Measurements from ENCODE around the gene MIDN. TPM values are rescaled to one million over a fixed set of nuclear protein-coding genes. Genes with fewer than 3 reads are reported as not detected.

MIDN gene
- total and polyA plus RNA-seq, 2 experiments from 2014 or later: 4.0 to 9.4 TPM

DNA sequence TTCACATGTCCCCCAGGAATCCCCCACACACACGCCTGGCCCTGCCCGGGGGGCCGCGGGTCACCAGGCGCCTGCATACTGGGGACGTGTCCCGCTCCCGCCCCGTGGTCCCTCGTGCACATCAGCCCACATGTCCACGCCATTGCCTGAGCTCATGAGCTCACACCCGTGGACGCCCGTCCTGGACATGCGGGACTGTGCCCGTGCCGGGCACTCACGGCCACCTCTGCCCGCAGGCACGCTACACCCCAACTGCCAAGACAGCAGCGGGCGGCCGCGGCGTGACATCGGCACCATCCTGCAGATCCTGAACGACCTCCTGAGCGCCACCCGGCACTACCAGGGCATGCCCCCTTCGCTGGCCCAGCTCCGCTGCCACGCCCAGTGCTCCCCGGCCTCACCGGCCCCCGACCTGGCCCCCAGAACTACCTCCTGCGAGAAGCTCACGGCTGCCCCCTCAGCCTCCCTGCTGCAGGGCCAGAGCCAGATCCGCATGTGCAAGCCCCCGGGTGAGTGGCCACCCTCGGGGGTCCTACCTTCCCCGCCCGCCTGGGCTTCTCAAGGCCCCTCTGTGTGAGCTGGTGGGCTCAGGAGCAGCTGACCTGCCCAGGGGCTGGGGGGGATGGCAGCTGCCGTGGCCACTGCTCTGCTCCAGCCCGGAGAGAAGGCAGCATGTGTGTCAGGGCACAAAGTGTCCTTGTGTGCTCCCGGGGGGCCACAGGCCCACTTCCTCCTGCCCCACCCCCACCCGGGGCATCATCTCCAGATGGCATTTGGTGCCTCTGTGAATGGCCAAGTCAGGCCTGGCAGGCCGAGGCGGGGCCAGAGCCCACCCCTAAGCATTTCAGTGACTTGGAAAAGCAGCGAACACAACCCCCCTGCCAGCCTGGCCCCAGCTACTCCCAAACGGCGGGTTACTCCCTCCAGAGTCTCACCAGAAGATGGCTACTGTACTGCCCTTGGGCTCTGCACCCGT, 7.1 kb downstream of the MIDN start:
- H3K4me2 ChIP-seq (ENCODE audit: unreplicated experiment): no peak overlapping the region
- H3K9ac ChIP-seq: peak overlapping the region; percentile 99

DNA sequence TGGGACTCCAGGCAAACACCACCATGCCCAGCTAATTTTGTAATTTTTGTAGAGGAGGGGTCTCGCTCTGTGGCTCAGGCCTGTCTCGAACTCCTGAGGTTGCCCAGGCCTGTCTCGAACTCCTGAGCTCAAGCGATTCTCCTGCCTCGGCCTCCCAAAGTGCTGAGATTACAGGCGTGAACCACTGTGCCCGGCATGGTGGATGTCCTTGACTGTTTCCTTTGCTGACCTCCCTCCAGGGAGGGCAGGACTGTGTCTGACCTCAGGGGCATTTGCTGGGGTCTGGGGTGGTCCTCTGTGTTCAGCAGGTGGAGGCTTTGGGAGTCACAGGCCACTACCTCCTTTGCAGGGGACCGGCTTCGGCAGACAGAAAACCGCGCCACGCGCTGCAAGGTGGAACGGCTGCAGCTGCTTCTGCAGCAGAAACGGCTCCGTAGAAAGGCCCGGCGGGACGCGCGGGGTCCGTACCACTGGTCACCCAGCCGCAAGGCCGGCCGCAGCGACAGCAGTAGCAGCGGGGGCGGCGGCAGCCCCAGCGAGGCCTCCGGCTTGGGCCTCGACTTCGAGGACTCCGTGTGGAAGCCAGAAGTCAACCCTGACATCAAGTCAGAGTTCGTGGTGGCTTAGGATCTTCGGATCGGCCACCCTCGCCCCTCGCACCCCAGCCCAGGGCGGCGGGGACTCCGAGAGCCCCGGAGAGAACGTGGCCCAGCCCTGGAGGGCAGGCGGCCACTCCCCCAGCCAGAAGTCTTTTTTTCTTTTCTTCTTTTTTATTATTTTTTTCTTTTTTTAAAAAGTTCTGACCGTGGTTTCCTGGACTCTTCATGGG, 8.5 kb downstream of the MIDN start:
- H3K9ac ChIP-seq: peak overlapping the region; percentile 94
- peaks cover 35% of the 10 kb centered on the region for H3K36me3 ChIP-seq (ENCODE audit: low read depth)

More for the DNA sequence above, 7.1 kb downstream of the MIDN start:
- Histone ChIP-seq H2AFZ (no peak overlapping the region), H3F3A (ENCODE audit: insufficient read depth) (peaks cover 45% of the 10 kb centered on the region), H3K27ac (peak overlapping the region; percentile 98), H3K4me3 (no peak overlapping the region), H3K9me3 (ENCODE audit: low read depth) (no peaks in the 10 kb centered on the region), H3K4me1 (ENCODE audit: insufficient read depth) (peaks cover 38% of the 10 kb centered on the region), H3K27me3 (replicated peaks; ENCODE audit: insufficient read depth) (no peaks in the 10 kb centered on the region), H4K20me1 (ENCODE audit: insufficient read depth) (no peaks in the 10 kb centered on the region), H3K36me3 (ENCODE audit: low read depth) (peaks cover 40% of the 10 kb centered on the region), H3K9me2 (ENCODE audit: insufficient read depth) (no peaks in the 10 kb centered on the region), H3K79me2 (ENCODE audit: insufficient read depth) (peaks cover 69% of the 10 kb centered on the region)
- peak; percentile 31 for DNase-seq
- in situ Hi-C loops (cut with MboI): no loop called here
- TF ChIP-seq EZH2 (IDR thresholded peaks at IDR 0.05; ENCODE audit: insufficient read depth, poor library complexity, severe bottlenecking) (no peak), EZH2phosphoT487 (IDR thresholded peaks at IDR 0.05; ENCODE audit: insufficient read depth, low read depth) (no peak)
- WGBS, 2 experiments (ENCODE audit: low coverage in 1 of 2, low lambda C conversion rate in 2 of 2, missing lambda C conversion rate in 2 of 2): 86 to 88% methylated on average over 19 to 50 of the region's 52 CpGs

DNA sequence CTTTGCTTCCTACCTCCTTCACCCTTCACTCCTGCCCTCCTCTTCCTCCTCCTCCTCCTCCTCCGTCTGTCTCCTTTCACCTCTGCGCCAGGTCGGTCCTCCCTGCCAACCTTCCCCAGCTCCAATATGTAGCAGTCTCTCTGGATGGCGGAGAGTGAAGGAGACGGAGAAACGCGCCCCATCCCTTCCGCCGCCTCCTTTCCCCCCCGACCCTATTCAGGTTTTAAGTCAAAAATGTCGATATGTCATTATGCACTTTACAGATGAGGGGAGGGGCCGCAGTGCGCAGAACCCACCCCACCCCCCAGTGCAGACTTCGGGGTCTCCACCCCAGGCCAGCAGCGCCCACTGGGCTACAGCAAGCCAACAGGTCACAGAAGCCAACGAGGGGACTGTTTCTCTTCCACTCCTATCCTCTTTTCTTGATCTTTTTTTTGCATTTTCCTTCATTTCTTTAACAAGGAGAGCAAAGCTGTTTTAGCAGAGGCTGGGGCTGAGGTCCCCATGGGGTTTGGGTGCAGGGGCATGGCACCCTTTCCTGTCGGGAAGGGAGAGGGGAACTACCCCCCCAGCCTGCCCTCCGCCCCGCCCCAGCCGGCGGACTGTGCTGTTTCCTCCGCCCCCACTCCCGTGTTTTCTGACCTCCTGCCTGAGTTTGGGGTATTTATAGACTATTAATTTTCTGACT, 9.2 kb downstream of the MIDN start:
- Histone ChIP-seq H3K4me1 (ENCODE audit: insufficient read depth) (peaks cover 52% of the 10 kb centered on the region), H3K9me2 (ENCODE audit: insufficient read depth) (no peaks in the 10 kb centered on the region), H3K4me3 (no peak overlapping the region), H3K4me2 (ENCODE audit: unreplicated experiment) (peak overlapping the region; percentile 36), H3K79me2 (ENCODE audit: insufficient read depth) (peaks cover 50% of the 10 kb centered on the region), H3K36me3 (ENCODE audit: low read depth) (peaks cover 35% of the 10 kb centered on the region), H3K27ac (peak overlapping the region; percentile 98), H3K9ac (peak overlapping the region; percentile 94), H3F3A (ENCODE audit: insufficient read depth) (peaks cover 45% of the 10 kb centered on the region), H4K20me1 (ENCODE audit: insufficient read depth) (no peaks in the 10 kb centered on the region), H3K9me3 (ENCODE audit: low read depth) (no peaks in the 10 kb centered on the region), H3K27me3 (replicated peaks; ENCODE audit: insufficient read depth) (no peaks in the 10 kb centered on the region), H2AFZ (no peak overlapping the region)
- DNase-seq: peak; percentile 32
- in situ Hi-C loops (cut with MboI): no loop called here
- TF ChIP-seq EZH2phosphoT487 (IDR thresholded peaks at IDR 0.05; ENCODE audit: insufficient read depth, low read depth) (no peak), EZH2 (IDR thresholded peaks at IDR 0.05; ENCODE audit: insufficient read depth, poor library complexity, severe bottlenecking) (no peak)
- 65 to 76% methylated on average over 20 to 23 of the region's 23 CpGs for WGBS, 2 experiments (ENCODE audit: low coverage in 1 of 2, low lambda C conversion rate in 2 of 2, missing lambda C conversion rate in 2 of 2)

More for the DNA sequence above, 8.5 kb downstream of the MIDN start:
- Histone ChIP-seq H3K27me3 (replicated peaks; ENCODE audit: insufficient read depth) (no peaks in the 10 kb centered on the region), H3F3A (ENCODE audit: insufficient read depth) (peaks cover 45% of the 10 kb centered on the region), H3K4me3 (no peak overlapping the region), H3K4me2 (ENCODE audit: unreplicated experiment) (peak overlapping the region; percentile 36), H3K79me2 (ENCODE audit: insufficient read depth) (peaks cover 56% of the 10 kb centered on the region), H2AFZ (no peak overlapping the region), H3K4me1 (ENCODE audit: insufficient read depth) (peaks cover 44% of the 10 kb centered on the region), H3K9me2 (ENCODE audit: insufficient read depth) (no peaks in the 10 kb centered on the region), H4K20me1 (ENCODE audit: insufficient read depth) (no peaks in the 10 kb centered on the region), H3K9me3 (ENCODE audit: low read depth) (no peaks in the 10 kb centered on the region), H3K27ac (peak overlapping the region; percentile 98)
- TF ChIP-seq EZH2 (IDR thresholded peaks at IDR 0.05; ENCODE audit: insufficient read depth, poor library complexity, severe bottlenecking): no peak
- TF ChIP-seq EZH2phosphoT487 (IDR thresholded peaks at IDR 0.05; ENCODE audit: insufficient read depth, low read depth): no peak
- 87 to 91% methylated on average over 26 to 46 of the region's 46 CpGs for WGBS, 2 experiments (ENCODE audit: low coverage in 1 of 2, low lambda C conversion rate in 2 of 2, missing lambda C conversion rate in 2 of 2)
- DNase-seq: peak; percentile 23
- in situ Hi-C loops (cut with MboI): no loop called here

DNA sequence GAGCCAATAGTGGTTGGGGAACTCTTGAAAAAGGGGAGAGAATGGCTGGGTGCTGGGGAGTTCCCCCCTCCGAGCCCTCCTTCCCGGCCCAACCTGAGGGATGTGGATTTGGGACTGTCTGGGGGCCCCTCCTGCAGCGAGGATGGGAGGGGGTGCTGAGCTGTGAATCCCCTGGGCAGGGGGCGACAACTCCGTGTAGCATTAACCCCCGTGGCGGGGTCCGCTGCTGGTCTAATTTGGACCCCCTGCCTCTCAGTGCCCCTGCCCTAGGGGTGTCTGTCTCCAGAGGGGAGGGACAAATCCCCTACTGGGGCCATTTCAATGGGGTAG, 9.7 kb downstream of the MIDN start:
- DNase-seq: no peak
- H3F3A ChIP-seq (ENCODE audit: insufficient read depth): peaks cover 46% of the 10 kb centered on the region
- no peaks in the 10 kb centered on the region for H3K9me2 ChIP-seq (ENCODE audit: insufficient read depth)
- H2AFZ ChIP-seq: no peak overlapping the region
- H3K4me1 ChIP-seq (ENCODE audit: insufficient read depth): peaks cover 55% of the 10 kb centered on the region
- in situ Hi-C loops (cut with MboI): no loop called here
- peaks cover 50% of the 10 kb centered on the region for H3K79me2 ChIP-seq (ENCODE audit: insufficient read depth)
- H3K27me3 ChIP-seq (replicated peaks; ENCODE audit: insufficient read depth): no peaks in the 10 kb centered on the region
- TF ChIP-seq EZH2phosphoT487 (IDR thresholded peaks at IDR 0.05; ENCODE audit: insufficient read depth, low read depth) (no peak), EZH2 (IDR thresholded peaks at IDR 0.05; ENCODE audit: insufficient read depth, poor library complexity, severe bottlenecking) (no peak)
- H4K20me1 ChIP-seq (ENCODE audit: insufficient read depth): no peaks in the 10 kb centered on the region
- H3K9me3 ChIP-seq (ENCODE audit: low read depth): no peaks in the 10 kb centered on the region
- WGBS, 2 experiments (ENCODE audit: low coverage in 1 of 2, low lambda C conversion rate in 2 of 2, missing lambda C conversion rate in 2 of 2): 64 to 75% methylated on average over 8 of the region's 8 CpGs
- H3K4me2 ChIP-seq (ENCODE audit: unreplicated experiment): no peak overlapping the region
- H3K27ac ChIP-seq: peak overlapping the region; percentile 98
- H3K4me3 ChIP-seq: no peak overlapping the region
- H3K36me3 ChIP-seq (ENCODE audit: low read depth): peaks cover 35% of the 10 kb centered on the region
- H3K9ac ChIP-seq: peak overlapping the region; percentile 94

Data from GM23248 (cell line).